ENCODE data around the gene KDM4B.

Gene KDM4B

GRCh38 chr19:5066768-5067167, 97.9 kb downstream of the KDM4B start:
- in situ Hi-C loops (cut with HindIII; ENCODE audit: low pct_ligation_motif_present, low sequenced_read_pairs), result no loop called here
- Histone ChIP-seq H3K27ac (no peak overlapping the region), H3K36me3 (replicated peaks) (peaks cover 7% of the 10 kb centered on the region), H3K4me3 (ENCODE audit: low read depth, low read length) (no peak overlapping the region), H3K27me3 (replicated peaks) (no peaks in the 10 kb centered on the region)
- TF ChIP-seq CTCF (IDR thresholded peaks at IDR 0.05; ENCODE audit: low read depth, low read length, missing control alignments), result no peak
- no peak for DNase-seq

- no peak overlapping the region for H3K4me3 ChIP-seq (ENCODE audit: low read depth, low read length)
- DNase-seq, result no peak
- H3K27me3 ChIP-seq (replicated peaks), result no peaks in the 10 kb centered on the region
- peaks cover 4% of the 10 kb centered on the region for H3K36me3 ChIP-seq (replicated peaks)
- in situ Hi-C loops (cut with HindIII; ENCODE audit: low pct_ligation_motif_present, low sequenced_read_pairs), result no loop called here
- no peak for TF ChIP-seq CTCF (IDR thresholded peaks at IDR 0.05; ENCODE audit: low read depth, low read length, missing control alignments)
- H3K27ac ChIP-seq, result no peak overlapping the region
Observed at GRCh38 chr19:5067678-5068077, 98.8 kb downstream of the KDM4B start.

- no peak for DNase-seq
- in situ Hi-C loops (cut with HindIII; ENCODE audit: low pct_ligation_motif_present, low sequenced_read_pairs), result no loop called here
- H3K36me3 ChIP-seq (replicated peaks), result peaks cover 4% of the 10 kb centered on the region
- TF ChIP-seq CTCF (IDR thresholded peaks at IDR 0.05; ENCODE audit: low read depth, low read length, missing control alignments), result no peak
- no peak overlapping the region for H3K4me3 ChIP-seq (ENCODE audit: low read depth, low read length)
- no peak overlapping the region for H3K27ac ChIP-seq
- H3K27me3 ChIP-seq (replicated peaks), result no peaks in the 10 kb centered on the region
Observed at GRCh38 chr19:5068233-5069072, 99.5 kb downstream of the KDM4B start.

- no peak overlapping the region for H3K27ac ChIP-seq
- no peak for TF ChIP-seq CTCF (IDR thresholded peaks at IDR 0.05; ENCODE audit: low read depth, low read length, missing control alignments)
- no peak overlapping the region for H3K4me3 ChIP-seq (ENCODE audit: low read depth, low read length)
- H3K27me3 ChIP-seq (replicated peaks), result no peaks in the 10 kb centered on the region
- DNase-seq, result no peak
- H3K36me3 ChIP-seq (replicated peaks), result peaks cover 4% of the 10 kb centered on the region
- in situ Hi-C loops (cut with HindIII; ENCODE audit: low pct_ligation_motif_present, low sequenced_read_pairs), result no loop called here
Observed at GRCh38 chr19:5070331-5070730, 101.4 kb downstream of the KDM4B start.

- Histone ChIP-seq H3K36me3 (replicated peaks) (peaks cover 8% of the 10 kb centered on the region), H3K27ac (no peak overlapping the region), H3K4me3 (ENCODE audit: low read depth, low read length) (no peak overlapping the region), H3K27me3 (replicated peaks) (no peaks in the 10 kb centered on the region)
- in situ Hi-C loops (cut with HindIII; ENCODE audit: low pct_ligation_motif_present, low sequenced_read_pairs), result no loop called here
- no peak for DNase-seq
- TF ChIP-seq CTCF (IDR thresholded peaks at IDR 0.05; ENCODE audit: low read depth, low read length, missing control alignments), result no peak
Observed at GRCh38 chr19:5070930-5071329, 102.0 kb downstream of the KDM4B start.

- no peak for TF ChIP-seq CTCF (IDR thresholded peaks at IDR 0.05; ENCODE audit: low read depth, low read length, missing control alignments)
- Histone ChIP-seq H3K27ac (no peak overlapping the region), H3K36me3 (replicated peaks) (peaks cover 8% of the 10 kb centered on the region), H3K27me3 (replicated peaks) (no peaks in the 10 kb centered on the region), H3K4me3 (ENCODE audit: low read depth, low read length) (no peak overlapping the region)
- no peak for DNase-seq
- in situ Hi-C loops (cut with HindIII; ENCODE audit: low pct_ligation_motif_present, low sequenced_read_pairs), result no loop called here
Observed at GRCh38 chr19:5071579-5071978, 102.7 kb downstream of the KDM4B start.

All from brain microvascular endothelial cell (primary cell).